Cardiac septum (tissue), 1 donor: ENCODE data around the gene ZNF652. TPM values are rescaled to one million over a fixed set of nuclear protein-coding genes. Genes with fewer than 3 reads are reported as not detected.
"Not testable (repeated sequence)": the region's sequence is repeated elsewhere in the genome, so short reads cannot be mapped to it uniquely, and the experiment has no call there.

Experiments
- DNase-seq: peaks from one replicate; pipeline ENCODE4 v3.0.0-alpha.2; 2020; ENCODE audit warnings: low spot score
- intact Hi-C: fragments of 100-400 bp; cut with DNase I; formaldehyde crosslinking; loops from one replicate; pipeline ENCODE4 v1.14.0; 2022
- total RNA-seq: library from RNA; stranded (reverse); fragmentation: NEBNext Ultra II Directional; extraction: Animal tissue kit (Norgen Biotek cat#: 25700); gene quantifications from one replicate; pipeline ENCODE4 v1.2.1, GENCODE V29; 2021
- donor health status: DM: no; HTN: no; CAD: no.

Gene ZNF652
- total RNA-seq, 1 donor from 2014 or later = 22.3 TPM

GRCh38 chr17:49327835-49328784, 33.9 kb downstream of the ZNF652 start:
- no peak for DNase-seq
- intact Hi-C loops = no loop called here

- no peak for DNase-seq
- intact Hi-C loops = no loop called here
Observed at GRCh38 chr17:49325980-49326379, 36.1 kb downstream of the ZNF652 start.

GRCh38 chr17:49318435-49318965, 43.5 kb downstream of the ZNF652 start:
- DNase-seq = no peak
- intact Hi-C loops = loop anchor here (5.0 kb wide), 1 partner anchor 239 kb away; no protein-coding TSS in a partner anchor

GRCh38 chr17:49316889-49317675, 45.0 kb downstream of the ZNF652 start:
- no peak for DNase-seq
- intact Hi-C loops = loop anchor here (5.0 kb wide), 1 partner anchor 240 kb away; no protein-coding TSS in a partner anchor

- intact Hi-C loops = loop anchor here (5.0 kb wide), 1 partner anchor 241 kb away; no protein-coding TSS in a partner anchor
- DNase-seq = no peak
Observed at GRCh38 chr17:49316258-49316570, 45.8 kb downstream of the ZNF652 start.

GRCh38 chr17:49315551-49316257, 46.3 kb downstream of the ZNF652 start:
- peak; percentile 78 for DNase-seq
- intact Hi-C loops = loop anchor here (1.0 to 5.0 kb wide), 2 partner anchors 80 to 242 kb away; no protein-coding TSS in a partner anchor

- DNase-seq = no peak
- intact Hi-C loops = no loop called here
Observed at GRCh38 chr17:49312722-49313121, 49.3 kb downstream of the ZNF652 start.

GRCh38 chr17:49299996-49300395, 62.1 kb downstream of the ZNF652 start:
- intact Hi-C loops = no loop called here
- no peak for DNase-seq

- DNase-seq = no peak
- intact Hi-C loops = no loop called here
Observed at GRCh38 chr17:49298371-49298976, 63.6 kb downstream of the ZNF652 start.

GRCh38 chr17:49297141-49297540, 64.9 kb downstream of the ZNF652 start:
- intact Hi-C loops = no loop called here
- no peak for DNase-seq

GRCh38 chr17:49294122-49294521, 67.9 kb downstream of the ZNF652 start:
- intact Hi-C loops = loop anchor here (5.0 kb wide), 1 partner anchor 117 kb away; no protein-coding TSS in a partner anchor
- no peak for DNase-seq

- no peak for DNase-seq
- intact Hi-C loops = loop anchor here (5.0 kb wide), 1 partner anchor 116 kb away; no protein-coding TSS in a partner anchor
Observed at GRCh38 chr17:49292901-49293300, 69.1 kb downstream of the ZNF652 start.

GRCh38 chr17:49291929-49292328, 70.1 kb downstream of the ZNF652 start:
- DNase-seq = no peak
- intact Hi-C loops = loop anchor here (5.0 kb wide), 1 partner anchor 115 kb away; no protein-coding TSS in a partner anchor

GRCh38 chr17:49290690-49291359, 71.2 kb downstream of the ZNF652 start:
- intact Hi-C loops = loop anchor here (5.0 kb wide), 1 partner anchor 114 kb away; no protein-coding TSS in a partner anchor

GRCh38 chr17:49288388-49288787, 73.7 kb downstream of the ZNF652 start:
- intact Hi-C loops = loop anchor here (2.0 kb wide), 1 partner anchor 62 kb away; no protein-coding TSS in a partner anchor
- DNase-seq = no peak

More at GRCh38 chr17:49290690-49291359, 71.2 kb downstream of the ZNF652 start:
- DNase-seq = peak; percentile 7

GRCh38 chr17:49287481-49287880, 74.6 kb downstream of the ZNF652 start:
- DNase-seq = peak; percentile 20
- intact Hi-C loops = no loop called here

GRCh38 chr17:49286261-49286973, 75.6 kb downstream of the ZNF652 start:
- DNase-seq = peak; percentile 35
- intact Hi-C loops = not testable (repeated sequence)
